K562 (cell line): Measurements from ENCODE around the gene GNB2.
"Not testable (repeated sequence)": the region's sequence is repeated elsewhere in the genome, so short reads cannot be mapped to it uniquely, and the experiment has no call there.

ENCODE experiments used
- BCLAF1 ChIP-seq, 2 experiments: fragments of 450-650 bp in 1 of 2; IDR thresholded peaks; 2 replicates each; pipeline ENCODE4 v1.6.1; 2011 to 2017; ENCODE audit warnings: low read depth in 2 of 2, antibody characterized with exemption in 1 of 2, borderline replicate concordance in 1 of 2, low read length in 1 of 2, mild to moderate bottlenecking in 1 of 2, mixed read lengths in 1 of 2; ENCODE audit not compliant: control insufficient read depth in 1 of 2
- CCNT2 ChIP-seq: IDR thresholded peaks from 2 replicates; pipeline ENCODE4 v1.6.1; 2011; ENCODE audit warnings: borderline replicate concordance, low read depth, mild to moderate bottlenecking, moderate library complexity, mixed read lengths, low read length; ENCODE audit not compliant: insufficient read length; ENCODE audit errors: extremely low read depth
- CTCF ChIP-seq, 3 experiments: IDR thresholded peaks in 2 of 3; conservative IDR thresholded peaks in 1 of 3; 2 replicates each; pipeline ENCODE4 v1.5.1; 2011 to 2012; ENCODE audit warnings: low read length in 3 of 3, mild to moderate bottlenecking in 3 of 3, control low read depth in 2 of 3, improper control_type of control experiment in 1 of 3, inconsistent platforms in 1 of 3, low read depth in 1 of 3, mixed read lengths in 1 of 3, moderate library complexity in 1 of 3; ENCODE audit not compliant: insufficient read depth in 2 of 3
- EZH2 ChIP-seq: IDR thresholded peaks from 2 replicates; pipeline ENCODE4 v1.6.1; 2012; ENCODE audit warnings: low read depth, mild to moderate bottlenecking, inconsistent platforms, low read length, borderline replicate concordance
- FOXM1 ChIP-seq, 2 experiments: fragments of 450-650 bp in 1 of 2; sonication (generic) in 1 of 2; formaldehyde crosslinking in 1 of 2; IDR thresholded peaks; 2 replicates each; pipeline versions ENCODE4 v1.6.1 to v1.9.0; 2017 to 2022; ENCODE audit warnings: low read depth in 2 of 2, mild to moderate bottlenecking in 2 of 2, missing genetic modification reagents in 1 of 2, moderate library complexity in 1 of 2
- MAX ChIP-seq: sonication (generic); formaldehyde crosslinking; IDR thresholded peaks from 2 replicates; pipeline ENCODE4 v1.9.0; 2022; ENCODE audit warnings: mild to moderate bottlenecking, missing genetic modification reagents
- POLR2A ChIP-seq: fragments of 450-650 bp; conservative IDR thresholded peaks from 2 replicates; pipeline ENCODE4 v1.6.1; 2016
- SRSF3 ChIP-seq: fragments of 200-400 bp; formaldehyde crosslinking; IDR thresholded peaks from 2 replicates; pipeline ENCODE4 v1.6.1; 2016; ENCODE audit warnings: mild to moderate bottlenecking, low read length, moderate library complexity; ENCODE audit not compliant: insufficient read depth
- TCF7 ChIP-seq: sonication (generic); IDR thresholded peaks from 2 replicates; pipeline ENCODE4 v1.6.1; 2016; ENCODE audit warnings: antibody characterized with exemption, borderline replicate concordance
- ZZZ3 ChIP-seq: fragments of 450-650 bp; IDR thresholded peaks from 2 replicates; pipeline ENCODE4 v1.6.1; 2016; ENCODE audit warnings: antibody characterized with exemption, mild to moderate bottlenecking, moderate library complexity

- TF ChIP-seq CTCF (IDR thresholded peaks at IDR 0.05 in 2 of 3, conservative IDR thresholded peaks at IDR 0.05 in 1 of 3; ENCODE audit: insufficient read depth in 2 of 3, low read depth in 1 of 3, low read length in 3 of 3); EZH2; BCLAF1 (IDR thresholded peaks at IDR 0.05; ENCODE audit: borderline replicate concordance in 1 of 2, control insufficient read depth in 1 of 2, low read depth in 2 of 2, low read length in 1 of 2); TCF7; CCNT2; SRSF3; POLR2A; MAX (CRISPR knock-in tag); FOXM1 (IDR thresholded peaks at IDR 0.05; ENCODE audit: low read depth); FOXM1 (CRISPR knock-in tag; IDR thresholded peaks at IDR 0.05; ENCODE audit: low read depth); ZZZ3: not testable (repeated sequence)
Measured at GRCh38 chr7:100669106-100669505, 4.4 kb upstream of the GNB2 start.
